ENCODE results near the gene WDR33. TPM values are rescaled to one million over a fixed set of nuclear protein-coding genes. Genes with fewer than 3 reads are reported as not detected.
A peak's percentile ranks its signal among the peaks of the same experiment; 100 is the strongest.

Gene WDR33
- total and polyA plus RNA-seq, 9 of the 15 experiments (the other 6 are each of a cell fraction or from before 2014, with no cell fraction given): 24.2 to 57.4 (median 38.4) TPM

DNA sequence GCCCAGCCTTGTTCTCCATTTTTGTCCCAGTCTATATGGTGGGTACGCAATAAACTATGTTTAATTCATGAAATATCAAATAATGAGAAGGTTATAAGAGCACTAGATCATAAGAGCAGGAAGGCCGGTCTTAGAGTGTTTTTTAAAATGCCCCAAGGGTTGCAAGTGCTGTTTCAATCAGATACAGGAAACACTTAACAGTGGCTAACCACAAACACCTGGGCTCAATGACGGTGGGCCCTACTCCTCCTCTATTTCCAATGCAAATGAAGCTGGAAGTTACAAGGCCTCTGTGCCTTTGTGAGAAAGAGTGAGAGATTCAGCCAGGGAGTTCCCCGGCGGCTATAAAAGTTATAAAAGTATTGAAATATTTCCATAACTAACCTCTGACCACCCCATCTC is 18.9 kb upstream of the WDR33 start:
- Histone ChIP-seq H3K9ac (ENCODE audit: insufficient read depth in 1 of 2, low read depth in 2 of 2, low read length in 2 of 2) (no peak overlapping the region), H3K4me1 (replicated peaks in 1 of 2; ENCODE audit: control insufficient read depth in 2 of 2, insufficient read depth in 2 of 2, low read length in 2 of 2) (peaks cover 3 to 6% of the 10 kb centered on the region in 2 experiments; a peak in 2 of 5 replicates), H3K36me3 (ENCODE audit: control insufficient read depth, insufficient read depth, low read length) (no peaks in the 10 kb centered on the region), H3K27me3 (ENCODE audit: control insufficient read depth in 2 of 2, insufficient read depth in 2 of 2, low read length in 2 of 2) (peaks cover 0 to 7% of the 10 kb centered on the region in 2 experiments; a peak in 1 of 5 replicates), H3K4me3 (no peak overlapping the region), H3K9me3 (replicated peaks; ENCODE audit: control insufficient read depth, insufficient read depth, low read depth, low read length) (no peaks in the 10 kb centered on the region; the same call in 1 of the 2 replicates), H3K9me1 (ENCODE audit: control insufficient read depth, insufficient read depth, low read length) (no peaks in the 10 kb centered on the region), H4K20me1 (replicated peaks; ENCODE audit: control insufficient read depth, insufficient read depth, low read length) (no peaks in the 10 kb centered on the region), H3K4me2 (ENCODE audit: insufficient read depth, low read length) (no peak overlapping the region), H3K79me2 (ENCODE audit: control insufficient read depth, insufficient read depth, low read length) (no peaks in the 10 kb centered on the region), H2AFZ (ENCODE audit: low read depth, low read length) (0 out of 2 replicates have a peak overlapping the region, but pooled peaks have one; percentile 20), H3K27ac (ENCODE audit: extremely low read depth, low read depth, low read length) (no peak overlapping the region)
- in situ Hi-C loops (cut with MboI): no loop called here
- intact Hi-C loops (cut with micrococcal nuclease): no loop called here
- BruUV-seq (replicated peaks): no TSS peak
- DNase-seq (ENCODE audit: extremely low read depth in 1 of 4, low spot score in 3 of 4): peak in 2 of 4 experiments; percentile 31 to 42
- ChIA-PET CTCF (ENCODE audit: low intra/inter-chr PET ratio) (no interaction called here), POLR2A (interaction anchor here (0.8 kb wide), 1 partner anchor 15 kb away, joined by 4 read pairs; no protein-coding TSS in a partner anchor)
- WGBS (ENCODE audit: insufficient coverage, low coverage, missing lambda C conversion rate): 29% methylated on average over 5 of the region's 5 CpGs
- TF ChIP-seq, protein P1, sequence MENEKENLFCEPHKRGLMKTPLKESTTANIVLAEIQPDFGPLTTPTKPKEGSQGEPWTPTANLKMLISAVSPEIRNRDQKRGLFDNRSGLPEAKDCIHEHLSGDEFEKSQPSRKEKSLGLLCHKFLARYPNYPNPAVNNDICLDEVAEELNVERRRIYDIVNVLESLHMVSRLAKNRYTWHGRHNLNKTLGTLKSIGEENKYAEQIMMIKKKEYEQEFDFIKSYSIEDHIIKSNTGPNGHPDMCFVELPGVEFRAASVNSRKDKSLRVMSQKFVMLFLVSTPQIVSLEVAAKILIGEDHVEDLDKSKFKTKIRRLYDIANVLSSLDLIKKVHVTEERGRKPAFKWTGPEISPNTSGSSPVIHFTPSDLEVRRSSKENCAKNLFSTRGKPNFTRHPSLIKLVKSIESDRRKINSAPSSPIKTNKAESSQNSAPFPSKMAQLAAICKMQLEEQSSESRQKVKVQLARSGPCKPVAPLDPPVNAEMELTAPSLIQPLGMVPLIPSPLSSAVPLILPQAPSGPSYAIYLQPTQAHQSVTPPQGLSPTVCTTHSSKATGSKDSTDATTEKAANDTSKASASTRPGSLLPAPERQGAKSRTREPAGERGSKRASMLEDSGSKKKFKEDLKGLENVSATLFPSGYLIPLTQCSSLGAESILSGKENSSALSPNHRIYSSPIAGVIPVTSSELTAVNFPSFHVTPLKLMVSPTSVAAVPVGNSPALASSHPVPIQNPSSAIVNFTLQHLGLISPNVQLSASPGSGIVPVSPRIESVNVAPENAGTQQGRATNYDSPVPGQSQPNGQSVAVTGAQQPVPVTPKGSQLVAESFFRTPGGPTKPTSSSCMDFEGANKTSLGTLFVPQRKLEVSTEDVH (IDR thresholded peaks at IDR 0.05; ENCODE audit: low read depth, partially characterized antibody): no peak
- TF ChIP-seq TEAD2 (tag; IDR thresholded peaks at IDR 0.05) (no peak), TEAD4 (IDR thresholded peaks at IDR 0.05; ENCODE audit: low read length) (0 out of 2 replicates have a peak, but pooled peaks have one; percentile 10), TEAD4 (CRISPR knock-in tag; IDR thresholded peaks at IDR 0.05; ENCODE audit: borderline replicate concordance) (no peak)
- peak; percentile 44; the same call in 2 of the 3 replicates for ATAC-seq
- no peak for FAIRE-seq
